RPMI7951 (cell line): ENCODE measurements around the gene NEFH. TPM values are rescaled to one million over a fixed set of nuclear protein-coding genes. Genes with fewer than 3 reads are reported as not detected.
"Not testable (repeated sequence)": the region's sequence is repeated elsewhere in the genome, so short reads cannot be mapped to it uniquely, and the experiment has no call there.

Source experiments
- DNase-seq: peaks from one replicate; pipeline ENCODE4 v3.0.0-alpha.2; 2012; ENCODE audit warnings: low read depth
- total RNA-seq: library from RNA; depleted of rRNA; stranded (reverse); fragments of >200 nt; shearing (Covaris generic); gene quantifications from 2 replicates; pipeline ENCODE4 v1.2.3, GENCODE V29; 2014; rRNA removed

The NEFH gene
- under 0.01 and 0.20 TPM in 2 replicates for total RNA-seq

- DNase-seq: no peak
These were observed at the start of gene NEFH for GRCh38 chr22:29479417-29480261. TSS of gene NEFH (plus strand) at chr22:29480218. CDS start at chr22:29480263, 45 bp downstream.

GRCh38 chr22:29431986-29432385, 48.0 kb upstream of the NEFH start:
- DNase-seq: no peak

GRCh38 chr22:29433856-29434255, 46.2 kb upstream of the NEFH start:
- DNase-seq: no peak

- no peak for DNase-seq
These were observed 45.7 kb upstream of the NEFH start for GRCh38 chr22:29434288-29434687.

- DNase-seq: no peak
These were observed 44.5 kb upstream of the NEFH start for GRCh38 chr22:29435236-29436136.

GRCh38 chr22:29438283-29438682, 41.7 kb upstream of the NEFH start, which contains the start of gene RFPL1:
TSS of gene RFPL1 (plus strand) at chr22:29438583.
- not testable (repeated sequence) for DNase-seq

GRCh38 chr22:29442976-29443375, 37.0 kb upstream of the NEFH start:
- DNase-seq: no peak

- DNase-seq: peak; percentile 23
These were observed 36.6 kb upstream of the NEFH start for GRCh38 chr22:29443452-29443851.

- peak; percentile 7 for DNase-seq
These were observed 35.9 kb upstream of the NEFH start for GRCh38 chr22:29443861-29444792.

GRCh38 chr22:29445508-29445907, 34.5 kb upstream of the NEFH start:
- DNase-seq: no peak

GRCh38 chr22:29447906-29448305, 32.1 kb upstream of the NEFH start:
- no peak for DNase-seq

- no peak for DNase-seq
These were observed 30.6 kb upstream of the NEFH start for GRCh38 chr22:29449296-29449875.

- DNase-seq: no peak
These were observed 29.8 kb upstream of the NEFH start for GRCh38 chr22:29450222-29450621.

GRCh38 chr22:29451863-29452262, 28.2 kb upstream of the NEFH start:
- no peak for DNase-seq

- no peak for DNase-seq
These were observed 25.7 kb upstream of the NEFH start for GRCh38 chr22:29454276-29454675.

GRCh38 chr22:29456211-29456671, 23.8 kb upstream of the NEFH start:
- DNase-seq: no peak

- peak; percentile 61 for DNase-seq
These were observed 22.3 kb upstream of the NEFH start for GRCh38 chr22:29457730-29458129.

- no peak for DNase-seq
These were observed 21.5 kb upstream of the NEFH start for GRCh38 chr22:29458551-29458950.

- DNase-seq: no peak
These were observed 20.2 kb upstream of the NEFH start for GRCh38 chr22:29459773-29460172.

GRCh38 chr22:29461263-29461662, 18.8 kb upstream of the NEFH start:
- no peak for DNase-seq

GRCh38 chr22:29463629-29464028, 16.4 kb upstream of the NEFH start:
- no peak for DNase-seq
